ENCODE data around the gene TMEM190.
"Not testable (repeated sequence)": the region's sequence is repeated elsewhere in the genome, so short reads cannot be mapped to it uniquely, and the experiment has no call there.

TMEM190 gene

GRCh38 chr19:55406826-55407549 lies 30.4 kb downstream of the TMEM190 start:
- Histone ChIP-seq H3K27ac (ENCODE audit: low read length) (peak overlapping the region; percentile 62), H3K27me3 (ENCODE audit: insufficient read depth, low read length) (0 out of 2 replicates have a peak, but pooled peaks cover 19% of the 10 kb centered on the region), H3K36me3 (ENCODE audit: insufficient read depth, low read depth, low read length) (peaks cover 47% of the 10 kb centered on the region), H3K9me3 (ENCODE audit: insufficient read depth, low read depth, low read length) (no peaks in the 10 kb centered on the region; the same call in 1 of the 2 replicates), H3K9ac (ENCODE audit: low read depth, low read length) (peak overlapping the region; percentile 96), H3K4me1 (ENCODE audit: insufficient read depth, low read length) (peaks cover 9% of the 10 kb centered on the region), H3K4me3 (ENCODE audit: low read length) (peak overlapping the region; percentile 87)

- not testable (repeated sequence) for H3K4me1 ChIP-seq (ENCODE audit: insufficient read depth, low read length); H3K9me3 ChIP-seq (ENCODE audit: insufficient read depth, low read depth, low read length)
- 0 out of 2 replicates have a peak, but pooled peaks cover 19% of the 10 kb centered on the region for H3K27me3 ChIP-seq (ENCODE audit: insufficient read depth, low read length)
- H3K36me3 ChIP-seq (ENCODE audit: insufficient read depth, low read depth, low read length): peaks cover 42% of the 10 kb centered on the region
- peak within 1 kb of the TSS; percentile 96 for H3K9ac ChIP-seq (ENCODE audit: low read depth, low read length)
- H3K27ac ChIP-seq (ENCODE audit: low read length): peak within 1 kb of the TSS; percentile 97
- H3K4me3 ChIP-seq (ENCODE audit: low read length): peak within 1 kb of the TSS; percentile 87
Observed at GRCh38 chr19:55407550-55407799, 30.8 kb downstream of the TMEM190 start, which contains the start of gene UBE2S. Gene UBE2S (minus strand): TSS chr19:55407788. CDS start chr19:55407589, 199 bp downstream.

DNA sequence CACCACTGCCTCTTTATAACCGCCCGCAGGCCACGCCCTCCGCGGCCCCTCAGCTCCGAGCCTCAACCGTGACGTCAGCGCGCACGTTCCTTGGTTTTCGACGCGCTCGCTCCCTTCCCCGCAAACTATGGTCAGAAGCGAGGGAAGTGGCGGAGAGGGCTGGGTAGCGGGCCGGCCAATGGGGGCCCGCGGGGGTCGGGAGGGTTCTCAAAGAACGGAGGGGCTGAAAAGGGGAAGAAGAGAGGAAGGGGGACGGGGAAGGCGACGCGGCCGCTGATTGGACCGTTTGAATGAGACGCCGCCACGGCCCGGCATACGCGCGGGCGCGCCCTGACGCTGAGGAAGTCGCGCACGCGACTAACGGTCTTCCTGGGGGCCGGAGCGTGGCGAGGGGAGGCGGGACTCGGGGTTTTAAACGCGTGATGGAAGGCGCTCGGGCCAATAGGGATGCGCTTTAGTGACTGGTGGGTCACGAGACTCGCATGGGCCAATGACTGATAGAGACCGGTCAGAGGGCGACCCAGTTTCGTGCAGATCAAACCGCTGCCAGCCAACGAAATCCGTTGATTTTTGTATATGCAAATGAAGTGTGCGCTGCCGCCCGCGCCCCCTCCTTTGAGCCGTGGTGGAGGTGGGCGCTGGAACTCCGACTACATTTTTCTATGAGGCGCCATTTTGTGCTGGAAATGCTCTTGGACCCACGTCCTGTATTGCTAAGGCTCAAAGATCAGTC lies 31.3 kb downstream of the TMEM190 start:
- peak overlapping the region; percentile 97 for H3K27ac ChIP-seq (ENCODE audit: low read length)
- 0 out of 2 replicates have a peak, but pooled peaks cover 19% of the 10 kb centered on the region for H3K27me3 ChIP-seq (ENCODE audit: insufficient read depth, low read length)
- H3K9me3 ChIP-seq (ENCODE audit: insufficient read depth, low read depth, low read length): no peaks in the 10 kb centered on the region; the same call in 1 of the 2 replicates
- peak overlapping the region; percentile 96; the same call in 1 of the 2 replicates for H3K9ac ChIP-seq (ENCODE audit: low read depth, low read length)
- H3K36me3 ChIP-seq (ENCODE audit: insufficient read depth, low read depth, low read length): peaks cover 37% of the 10 kb centered on the region
- H3K4me1 ChIP-seq (ENCODE audit: insufficient read depth, low read length): peaks cover 9% of the 10 kb centered on the region
- H3K4me3 ChIP-seq (ENCODE audit: low read length): peak overlapping the region; percentile 87

DNA sequence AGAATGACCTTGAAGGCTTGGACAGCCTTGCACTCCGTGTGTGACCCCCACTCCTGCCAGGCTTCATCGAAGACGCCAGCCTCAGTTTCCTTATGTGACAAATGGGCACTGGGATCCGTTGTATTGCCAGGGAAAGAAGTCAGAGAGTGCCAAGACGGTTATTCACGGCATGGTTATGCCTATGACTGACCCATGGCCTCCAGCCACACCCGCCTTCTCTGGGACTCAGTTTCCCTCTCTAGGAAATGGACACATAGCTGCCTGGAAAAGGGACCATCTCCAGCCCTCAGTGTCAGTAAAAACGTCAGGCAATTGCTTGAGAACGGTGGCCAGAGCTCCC lies 31.9 kb downstream of the TMEM190 start:
- H3K27ac ChIP-seq (ENCODE audit: low read length): peak overlapping the region; percentile 97
- H3K9ac ChIP-seq (ENCODE audit: low read depth, low read length): peak overlapping the region; percentile 82; the same call in 1 of the 2 replicates
- peaks cover 32% of the 10 kb centered on the region for H3K36me3 ChIP-seq (ENCODE audit: insufficient read depth, low read depth, low read length)
- H3K4me3 ChIP-seq (ENCODE audit: low read length): peak overlapping the region; percentile 59
- H3K4me1 ChIP-seq (ENCODE audit: insufficient read depth, low read length): peaks cover 9% of the 10 kb centered on the region
- 0 out of 2 replicates have a peak, but pooled peaks cover 19% of the 10 kb centered on the region for H3K27me3 ChIP-seq (ENCODE audit: insufficient read depth, low read length)
- no peaks in the 10 kb centered on the region; the same call in 1 of the 2 replicates for H3K9me3 ChIP-seq (ENCODE audit: insufficient read depth, low read depth, low read length)

- not testable (repeated sequence) for H3K9ac ChIP-seq (ENCODE audit: low read depth, low read length); H3K4me1 ChIP-seq (ENCODE audit: insufficient read depth, low read length); H3K27ac ChIP-seq (ENCODE audit: low read length); H3K4me3 ChIP-seq (ENCODE audit: low read length); H3K9me3 ChIP-seq (ENCODE audit: insufficient read depth, low read depth, low read length)
- Histone ChIP-seq H3K36me3 (ENCODE audit: insufficient read depth, low read depth, low read length) (peaks cover 26% of the 10 kb centered on the region), H3K27me3 (ENCODE audit: insufficient read depth, low read length) (0 out of 2 replicates have a peak, but pooled peaks cover 19% of the 10 kb centered on the region)
Observed at GRCh38 chr19:55409179-55409578, 32.6 kb downstream of the TMEM190 start.

DNA sequence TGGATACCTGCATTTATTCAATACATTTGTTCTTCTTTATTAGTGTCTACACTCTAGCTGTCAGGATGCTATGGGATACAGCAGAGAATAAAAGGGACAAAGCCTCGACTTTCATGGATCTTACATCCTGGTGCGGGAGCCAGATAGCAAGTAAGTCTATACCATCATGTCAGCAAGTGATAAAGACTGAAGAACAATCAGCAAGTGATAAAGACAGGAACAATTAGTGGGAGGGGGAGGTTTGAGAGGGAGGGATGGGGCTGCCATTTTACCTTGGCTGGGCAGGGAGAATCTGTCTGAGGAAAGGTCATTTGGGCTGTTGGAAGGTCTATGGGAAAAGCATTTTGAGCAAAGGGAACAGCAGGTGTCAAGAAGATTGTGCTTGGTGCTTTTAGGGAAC lies 33.5 kb downstream of the TMEM190 start:
- Histone ChIP-seq H3K4me1 (ENCODE audit: insufficient read depth, low read length) (peaks cover 9% of the 10 kb centered on the region), H3K36me3 (ENCODE audit: insufficient read depth, low read depth, low read length) (peaks cover 18% of the 10 kb centered on the region), H3K9me3 (ENCODE audit: insufficient read depth, low read depth, low read length) (no peaks in the 10 kb centered on the region; the same call in 1 of the 2 replicates), H3K27me3 (ENCODE audit: insufficient read depth, low read length) (0 out of 2 replicates have a peak, but pooled peaks cover 19% of the 10 kb centered on the region), H3K27ac (ENCODE audit: low read length) (no peak overlapping the region), H3K4me3 (ENCODE audit: low read length) (no peak overlapping the region), H3K9ac (ENCODE audit: low read depth, low read length) (no peak overlapping the region)

DNA sequence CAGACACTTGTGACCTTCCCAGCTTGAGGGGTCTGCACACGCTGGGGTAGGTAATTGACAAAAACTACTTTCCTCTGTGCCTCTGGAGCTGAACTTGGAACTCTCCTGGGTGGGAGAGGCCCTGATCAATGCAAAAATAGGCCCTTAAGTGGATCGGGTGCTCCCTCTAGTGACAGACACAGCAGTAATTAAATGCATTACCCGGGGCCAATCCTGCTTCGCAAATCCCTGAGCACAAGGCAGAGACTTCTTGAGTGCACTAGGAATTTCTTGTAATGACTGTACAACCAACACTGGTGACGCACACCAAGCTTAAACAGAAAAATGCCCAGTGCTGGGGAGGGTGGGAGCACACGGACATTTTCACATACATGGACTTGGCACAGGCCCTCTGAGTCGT lies 41.6 kb downstream of the TMEM190 start:
- no peak overlapping the region for H3K27ac ChIP-seq (ENCODE audit: low read length)
- peaks cover 5% of the 10 kb centered on the region for H3K27me3 ChIP-seq (ENCODE audit: insufficient read depth, low read length)
- H3K4me1 ChIP-seq (ENCODE audit: insufficient read depth, low read length): no peaks in the 10 kb centered on the region
- H3K36me3 ChIP-seq (ENCODE audit: insufficient read depth, low read depth, low read length): no peaks in the 10 kb centered on the region
- no peak overlapping the region for H3K4me3 ChIP-seq (ENCODE audit: low read length)
- no peaks in the 10 kb centered on the region for H3K9me3 ChIP-seq (ENCODE audit: insufficient read depth, low read depth, low read length)
- H3K9ac ChIP-seq (ENCODE audit: low read depth, low read length): no peak overlapping the region

DNA sequence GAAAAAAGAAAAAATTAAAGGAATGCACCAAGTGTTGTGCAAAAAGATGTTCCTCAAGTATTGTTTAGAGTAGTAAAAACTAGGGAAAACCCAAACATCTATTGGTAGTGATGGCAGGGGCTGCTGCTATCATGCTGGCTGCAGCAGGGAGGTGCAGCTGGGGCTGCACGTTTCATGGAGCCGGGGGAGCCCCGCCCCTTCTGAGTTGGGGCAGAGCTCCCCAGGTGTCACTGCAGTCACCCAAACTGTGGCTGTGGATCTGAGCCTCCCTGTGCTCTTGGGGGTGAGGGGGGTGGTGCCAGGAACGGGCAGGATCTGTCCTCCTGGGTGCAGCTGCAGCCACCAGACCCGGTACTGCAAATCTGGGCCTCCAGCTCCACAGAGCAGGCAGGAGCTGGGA lies 42.5 kb downstream of the TMEM190 start:
- H3K9ac ChIP-seq (ENCODE audit: low read depth, low read length): no peak overlapping the region
- H3K9me3 ChIP-seq (ENCODE audit: insufficient read depth, low read depth, low read length): no peaks in the 10 kb centered on the region
- no peaks in the 10 kb centered on the region for H3K4me1 ChIP-seq (ENCODE audit: insufficient read depth, low read length)
- no peaks in the 10 kb centered on the region for H3K36me3 ChIP-seq (ENCODE audit: insufficient read depth, low read depth, low read length)
- no peak overlapping the region for H3K4me3 ChIP-seq (ENCODE audit: low read length)
- H3K27ac ChIP-seq (ENCODE audit: low read length): no peak overlapping the region
- H3K27me3 ChIP-seq (ENCODE audit: insufficient read depth, low read length): peaks cover 5% of the 10 kb centered on the region

GRCh38 chr19:55419624-55420236 lies 43.1 kb downstream of the TMEM190 start:
- Histone ChIP-seq H3K27ac (ENCODE audit: low read length) (no peak overlapping the region), H3K9me3 (ENCODE audit: insufficient read depth, low read depth, low read length) (no peaks in the 10 kb centered on the region), H3K27me3 (ENCODE audit: insufficient read depth, low read length) (peaks cover 5% of the 10 kb centered on the region), H3K9ac (ENCODE audit: low read depth, low read length) (no peak overlapping the region), H3K4me1 (ENCODE audit: insufficient read depth, low read length) (no peaks in the 10 kb centered on the region), H3K36me3 (ENCODE audit: insufficient read depth, low read depth, low read length) (no peaks in the 10 kb centered on the region), H3K4me3 (ENCODE audit: low read length) (no peak overlapping the region)

DNA sequence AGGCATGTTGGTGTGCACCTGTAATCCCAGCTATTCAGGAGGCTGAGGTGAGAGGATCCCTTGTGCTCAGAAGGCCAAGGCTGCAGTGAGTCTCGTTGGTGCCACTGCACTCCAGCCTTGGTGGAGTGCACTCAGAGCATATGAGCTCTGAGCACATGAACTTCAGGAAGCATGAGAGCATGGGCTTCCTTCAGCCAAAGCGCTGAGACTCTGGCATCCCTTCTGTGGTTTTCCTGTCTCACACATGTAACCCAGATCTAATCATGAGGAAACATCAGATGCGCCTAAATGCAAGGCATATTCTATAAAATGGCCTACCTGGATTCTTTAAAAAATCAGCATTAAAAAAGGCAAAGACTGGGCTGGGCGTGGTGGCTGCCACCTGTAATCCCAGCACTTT lies 44.7 kb downstream of the TMEM190 start:
- not testable (repeated sequence) for H3K27ac ChIP-seq (ENCODE audit: low read length); H3K27me3 ChIP-seq (ENCODE audit: insufficient read depth, low read length); H3K36me3 ChIP-seq (ENCODE audit: insufficient read depth, low read depth, low read length); H3K9ac ChIP-seq (ENCODE audit: low read depth, low read length); H3K9me3 ChIP-seq (ENCODE audit: insufficient read depth, low read depth, low read length); H3K4me1 ChIP-seq (ENCODE audit: insufficient read depth, low read length); H3K4me3 ChIP-seq (ENCODE audit: low read length)

DNA sequence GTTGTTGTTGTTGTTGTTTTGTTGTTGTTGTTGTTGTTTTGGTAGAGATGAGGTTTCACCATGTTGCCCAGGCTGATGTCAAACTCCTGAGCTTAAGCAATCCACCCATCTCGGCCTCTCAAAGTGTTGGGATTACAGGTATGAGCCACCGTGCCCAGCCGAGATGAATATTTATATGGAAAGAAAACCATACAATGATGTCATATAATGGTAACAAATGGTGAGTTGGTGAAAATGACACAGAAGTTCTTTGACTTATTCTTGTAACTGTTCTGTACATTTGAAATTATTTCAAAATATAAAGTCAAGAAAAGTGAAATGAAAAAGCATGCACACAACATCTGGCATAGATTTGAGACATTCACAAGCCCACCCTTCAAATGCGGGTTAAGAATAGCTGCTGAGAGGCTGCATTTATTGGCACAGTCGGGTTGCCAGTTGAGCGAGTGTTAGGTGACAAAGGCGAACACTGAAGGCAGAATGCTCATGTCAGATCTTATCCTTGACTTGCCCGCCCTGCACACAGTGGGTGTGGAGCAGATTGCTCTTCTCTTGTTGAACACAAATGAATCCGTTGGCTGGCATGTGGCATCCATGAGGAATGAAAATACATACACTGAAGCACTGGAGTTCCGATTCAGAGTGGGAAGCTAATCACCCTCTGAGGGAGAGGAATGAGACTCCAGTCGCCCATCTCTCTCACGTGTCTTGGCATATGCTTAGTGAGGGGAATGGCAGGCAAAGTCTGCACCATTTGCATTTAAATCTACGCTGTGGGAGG lies 46.8 kb downstream of the TMEM190 start:
- Histone ChIP-seq H3K36me3 (ENCODE audit: insufficient read depth, low read depth, low read length) (no peaks in the 10 kb centered on the region), H3K4me1 (ENCODE audit: insufficient read depth, low read length) (no peaks in the 10 kb centered on the region), H3K27ac (ENCODE audit: low read length) (no peak overlapping the region), H3K27me3 (ENCODE audit: insufficient read depth, low read length) (peaks cover 3% of the 10 kb centered on the region), H3K9ac (ENCODE audit: low read depth, low read length) (no peak overlapping the region), H3K9me3 (ENCODE audit: insufficient read depth, low read depth, low read length) (no peaks in the 10 kb centered on the region), H3K4me3 (ENCODE audit: low read length) (no peak overlapping the region)

Data from iPS-20b (cell line).